NCI-H1092 treated with DMSO at 0.1 percent for 48 hours (cell line): ENCODE measurements around the gene PDE3A.
"Not testable (repeated sequence)": the region's sequence is repeated elsewhere in the genome, so short reads cannot be mapped to it uniquely, and the experiment has no call there.

Experiments
- DNase-seq: peaks from one replicate; lab custom pipeline; 2025; lab: John Stamatoyannopoulos, UW

Gene PDE3A

GRCh38 chr12:20551742-20552442 is 183.6 kb downstream of the PDE3A start:
- not testable (repeated sequence) for DNase-seq

GRCh38 chr12:20552586-20552985 is 184.2 kb downstream of the PDE3A start:
- DNase-seq: not testable (repeated sequence)

GRCh38 chr12:20555015-20555414 is 186.7 kb downstream of the PDE3A start:
- no peak for DNase-seq

- no peak for DNase-seq
Measured at GRCh38 chr12:20555771-20556170, 187.4 kb downstream of the PDE3A start.

GRCh38 chr12:20557096-20557495 is 188.8 kb downstream of the PDE3A start:
- DNase-seq: no peak

- no peak for DNase-seq
Measured at GRCh38 chr12:20560935-20561334, 192.6 kb downstream of the PDE3A start.

- DNase-seq: no peak
Measured at GRCh38 chr12:20561871-20562270, 193.5 kb downstream of the PDE3A start.

GRCh38 chr12:20567413-20567812 is 199.1 kb downstream of the PDE3A start:
- DNase-seq: no peak

GRCh38 chr12:20572451-20572850 is 204.1 kb downstream of the PDE3A start:
- no peak for DNase-seq

GRCh38 chr12:20576528-20576927 is 208.2 kb downstream of the PDE3A start:
- DNase-seq: no peak

GRCh38 chr12:20577054-20577453 is 208.7 kb downstream of the PDE3A start:
- DNase-seq: no peak

- no peak for DNase-seq
Measured at GRCh38 chr12:20578142-20578541, 209.8 kb downstream of the PDE3A start.

GRCh38 chr12:20585055-20585625 is 216.8 kb downstream of the PDE3A start:
- DNase-seq: no peak

GRCh38 chr12:20585913-20586312 is 217.6 kb downstream of the PDE3A start:
- DNase-seq: no peak

- no peak for DNase-seq
Measured at GRCh38 chr12:20588042-20588441, 219.7 kb downstream of the PDE3A start.

GRCh38 chr12:20590570-20590969 is 222.2 kb downstream of the PDE3A start:
- DNase-seq: no peak

- no peak for DNase-seq
Measured at GRCh38 chr12:20592556-20592955, 224.2 kb downstream of the PDE3A start.

GRCh38 chr12:20593611-20594010 is 225.3 kb downstream of the PDE3A start:
- DNase-seq: no peak

GRCh38 chr12:20596061-20596460 is 227.7 kb downstream of the PDE3A start:
- no peak for DNase-seq

GRCh38 chr12:20599757-20600156 is 231.4 kb downstream of the PDE3A start:
- DNase-seq: no peak

- peak; percentile 14 for DNase-seq
Measured at GRCh38 chr12:20601668-20602280, 233.4 kb downstream of the PDE3A start.

GRCh38 chr12:20602641-20603391 is 234.5 kb downstream of the PDE3A start:
- DNase-seq: no peak
